ENCODE results near the gene ATXN3. TPM values are rescaled to one million over a fixed set of nuclear protein-coding genes. Genes with fewer than 3 reads are reported as not detected.
"Not testable (repeated sequence)": the region's sequence is repeated elsewhere in the genome, so short reads cannot be mapped to it uniquely, and the experiment has no call there.

ATXN3 gene
- polyA plus RNA-seq, 1 experiment: 8.6 TPM

DNA sequence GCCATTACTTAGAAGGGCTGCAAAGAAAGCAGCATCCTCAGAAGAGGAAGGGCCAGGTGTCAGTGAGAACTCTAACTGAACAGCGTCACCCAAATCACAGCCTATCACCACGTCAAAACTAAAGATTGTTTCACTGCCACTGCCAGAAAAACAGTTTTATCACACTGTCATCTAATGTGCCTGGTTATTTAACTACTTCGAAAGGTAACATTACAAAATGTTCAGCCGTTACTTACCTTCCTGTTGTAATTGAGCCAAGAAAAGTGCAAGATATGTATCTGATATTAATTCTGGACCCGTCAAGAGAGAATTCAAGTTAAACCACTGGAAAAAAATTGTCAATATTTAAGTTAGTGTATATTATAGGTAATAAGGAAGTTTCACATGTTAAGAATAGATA is 17.9 kb downstream of the ATXN3 start:
- POLR2A ChIA-PET: no interaction called here
- CTCF ChIA-PET: interaction anchor here (0.9 kb wide), 1 partner anchor 21 kb away, joined by 5 read pairs; no protein-coding TSS in a partner anchor
- H3K36me3 ChIP-seq (ENCODE audit: control insufficient read depth, insufficient read depth, low read length): no peaks in the 10 kb centered on the region; the same call in none of the 2 replicates

GRCh38 chr14:92074555-92074954 is 31.8 kb downstream of the ATXN3 start:
- no peaks in the 10 kb centered on the region for H3K27me3 ChIP-seq (ENCODE audit: control insufficient read depth, insufficient read depth, low read length)
- ChIA-PET CTCF (interaction anchor here (1.4 kb wide), 2 partner anchors 17 to 19 kb away, joined by 4 read pairs; no protein-coding TSS in a partner anchor), POLR2A (interaction anchor here (0.6 kb wide), 1 partner anchor 34 kb away, joined by 3 read pairs; no protein-coding TSS in a partner anchor)
- no peak for TF ChIP-seq CTCF (IDR thresholded peaks at IDR 0.05; ENCODE audit: insufficient read depth, low read depth, low read length)
- peaks cover 1% of the 10 kb centered on the region; the same call in 1 of the 2 replicates for H3K36me3 ChIP-seq (ENCODE audit: control insufficient read depth, insufficient read depth, low read length)
- no peak for DNase-seq (ENCODE audit: low read depth)
- H3K4me3 ChIP-seq (ENCODE audit: low read depth, low read length): no peak overlapping the region

More for the DNA sequence above, 17.9 kb downstream of the ATXN3 start:
- DNase-seq (ENCODE audit: low read depth): no peak
- TF ChIP-seq CTCF (IDR thresholded peaks at IDR 0.05; ENCODE audit: insufficient read depth, low read depth, low read length): no peak
- no peak overlapping the region for H3K4me3 ChIP-seq (ENCODE audit: low read depth, low read length)
- H3K27me3 ChIP-seq (ENCODE audit: control insufficient read depth, insufficient read depth, low read length): no peaks in the 10 kb centered on the region

DNA sequence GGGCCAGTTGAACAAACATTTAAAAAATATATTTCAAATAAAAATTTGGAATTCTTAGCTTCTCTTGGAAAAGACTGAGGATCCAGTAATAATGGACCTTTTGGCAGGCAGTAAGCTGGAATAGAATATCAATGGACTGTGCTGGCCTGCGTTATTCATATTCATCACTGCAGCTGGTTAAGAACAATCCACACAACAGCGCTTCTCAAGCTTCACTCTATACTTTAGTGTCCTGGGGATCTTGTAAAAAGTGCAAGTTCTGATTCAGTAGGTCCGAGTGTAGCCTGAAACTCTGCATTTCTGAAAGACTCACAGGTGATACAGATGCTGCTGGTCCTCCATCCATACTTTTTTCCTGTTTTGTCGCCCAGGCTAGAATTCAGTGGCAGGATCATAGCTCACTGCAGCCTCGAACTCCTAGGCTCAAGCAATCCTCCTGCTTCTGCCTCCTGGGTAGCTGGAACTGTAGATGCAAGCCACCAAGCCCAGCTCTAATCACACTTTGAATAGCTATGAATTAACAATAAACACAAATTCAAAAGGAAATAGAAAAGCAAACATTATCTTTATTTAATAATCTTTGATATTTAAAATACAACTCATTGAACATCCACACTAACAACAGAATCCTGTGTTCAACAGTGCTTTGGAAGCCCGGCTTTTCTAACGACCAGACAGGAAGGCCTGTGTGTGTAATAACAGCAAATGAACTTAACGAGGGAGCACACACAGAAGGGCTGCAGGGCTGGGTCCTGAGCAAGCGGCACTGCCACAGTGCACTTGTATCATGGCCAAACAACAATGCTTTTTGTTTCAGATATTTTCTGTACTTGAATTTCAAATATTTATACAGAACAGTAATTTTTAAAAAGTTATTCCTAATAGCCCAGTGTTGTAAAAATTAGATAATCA is 48.1 kb downstream of the ATXN3 start:
- Histone ChIP-seq H3K4me3 (ENCODE audit: low read depth, low read length) (no peak overlapping the region), H3K27me3 (ENCODE audit: control insufficient read depth, insufficient read depth, low read length) (no peaks in the 10 kb centered on the region), H3K36me3 (ENCODE audit: control insufficient read depth, insufficient read depth, low read length) (no peaks in the 10 kb centered on the region; the same call in 1 of the 2 replicates)
- CTCF ChIA-PET: no interaction called here
- TF ChIP-seq CTCF (IDR thresholded peaks at IDR 0.05; ENCODE audit: insufficient read depth, low read depth, low read length): no peak
- DNase-seq (ENCODE audit: low read depth): no peak
- POLR2A ChIA-PET: no interaction called here

- ChIA-PET CTCF (interaction anchor here (0.6 kb wide), 1 partner anchor 782 kb away, joined by 3 read pairs; no protein-coding TSS in a partner anchor), POLR2A (no interaction called here)
- TF ChIP-seq CTCF (IDR thresholded peaks at IDR 0.05; ENCODE audit: insufficient read depth, low read depth, low read length): no peak
- DNase-seq (ENCODE audit: low read depth): no peak
- Histone ChIP-seq H3K4me3 (ENCODE audit: low read depth, low read length) (no peak overlapping the region), H3K36me3 (ENCODE audit: control insufficient read depth, insufficient read depth, low read length) (no peaks in the 10 kb centered on the region), H3K27me3 (ENCODE audit: control insufficient read depth, insufficient read depth, low read length) (no peaks in the 10 kb centered on the region)
Observed at GRCh38 chr14:92049781-92050180, 56.6 kb downstream of the ATXN3 start.

- POLR2A ChIA-PET; DNase-seq (ENCODE audit: low read depth); H3K27me3 ChIP-seq (ENCODE audit: control insufficient read depth, insufficient read depth, low read length); H3K36me3 ChIP-seq (ENCODE audit: control insufficient read depth, insufficient read depth, low read length); H3K4me3 ChIP-seq (ENCODE audit: low read depth, low read length); CTCF ChIA-PET: not testable (repeated sequence)
Observed at GRCh38 chr14:92049221-92049620, 57.2 kb downstream of the ATXN3 start.

DNA sequence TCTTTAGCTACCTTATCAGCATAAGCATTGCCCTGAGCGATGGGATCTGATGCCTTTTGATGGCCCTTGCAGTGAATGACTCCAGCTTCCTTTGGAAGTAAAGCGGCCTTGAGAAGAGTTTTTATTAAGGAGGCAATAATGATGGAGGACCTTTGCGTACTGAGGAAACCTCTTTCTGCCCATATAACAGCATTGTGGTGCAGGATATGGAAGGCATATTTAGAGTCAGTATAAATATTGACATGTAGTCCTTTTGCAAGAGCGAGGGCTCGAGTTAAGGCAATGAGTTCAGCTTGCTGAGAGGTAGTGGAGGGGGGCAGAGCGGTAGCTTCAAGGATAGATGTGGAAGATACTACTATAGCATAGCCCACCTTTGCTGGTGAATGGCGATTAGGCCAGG is 60.5 kb downstream of the ATXN3 start:
- CTCF ChIA-PET; POLR2A ChIA-PET; H3K4me3 ChIP-seq (ENCODE audit: low read depth, low read length); DNase-seq (ENCODE audit: low read depth); H3K36me3 ChIP-seq (ENCODE audit: control insufficient read depth, insufficient read depth, low read length); H3K27me3 ChIP-seq (ENCODE audit: control insufficient read depth, insufficient read depth, low read length): not testable (repeated sequence)

GRCh38 chr14:92041766-92042165 is 64.6 kb downstream of the ATXN3 start:
- CTCF ChIA-PET: not testable (repeated sequence)

More at GRCh38 chr14:92041766-92042165, 64.6 kb downstream of the ATXN3 start:
- H3K4me3 ChIP-seq (ENCODE audit: low read depth, low read length); POLR2A ChIA-PET; H3K36me3 ChIP-seq (ENCODE audit: control insufficient read depth, insufficient read depth, low read length); H3K27me3 ChIP-seq (ENCODE audit: control insufficient read depth, insufficient read depth, low read length); DNase-seq (ENCODE audit: low read depth): not testable (repeated sequence)

All from BJ (cell line).